Activated T-cell treated with anti-CD3 and anti-CD28 coated beads, Interleukin-2, amount 50 U/mL, for 24 hours (primary cell): ENCODE results near the gene YIF1B.

Experiments
- DNase-seq: peaks from one replicate; pipeline ENCODE4 v3.0.0-alpha.2; 2020
- H3K27ac Mint-ChIP-seq: 2 replicates; pipeline ENCODE4 v1.8.0; 2020; ENCODE audit warnings: mild to moderate bottlenecking, mixed read lengths
- H3K27me3 Mint-ChIP-seq: 2 replicates; pipeline ENCODE4 v1.8.0; 2020; ENCODE audit warnings: mixed read lengths
- H3K36me3 Mint-ChIP-seq: 2 replicates; pipeline ENCODE4 v1.8.0; 2020; ENCODE audit warnings: low read depth, mixed read lengths
- H3K4me1 Mint-ChIP-seq: 2 replicates; pipeline ENCODE4 v1.8.0; 2020; ENCODE audit warnings: low read depth, mixed read lengths
- H3K4me3 Mint-ChIP-seq: 2 replicates; pipeline ENCODE4 v1.8.0; 2020; ENCODE audit warnings: mild to moderate bottlenecking, moderate library complexity, mixed read lengths
- H3K9me3 Mint-ChIP-seq: 2 replicates; pipeline ENCODE4 v1.8.0; 2020; ENCODE audit warnings: mixed read lengths

Gene YIF1B

DNA sequence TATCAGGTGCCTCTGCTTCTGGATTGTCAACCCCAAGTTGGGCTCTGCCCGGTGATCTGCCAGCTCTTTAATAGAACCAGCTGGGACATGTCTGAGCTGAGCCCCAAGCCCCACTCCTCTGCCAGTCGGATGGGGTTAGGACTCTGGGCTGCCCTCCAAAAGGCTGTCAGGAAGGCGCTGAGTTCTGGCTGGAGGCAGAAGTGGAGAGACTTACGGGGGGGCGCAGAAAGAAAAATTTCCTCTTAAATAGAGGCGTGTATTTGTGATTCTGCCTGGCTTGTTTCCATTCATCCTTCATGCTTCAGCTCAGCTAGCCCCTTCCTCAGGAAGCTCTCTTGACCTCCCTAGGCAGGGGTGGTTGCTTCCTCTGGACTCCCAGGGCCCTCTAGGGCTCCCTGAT lies 2.9 kb upstream of the YIF1B start:
- Mint-ChIP-seq H3K9me3 (no peaks in the 10 kb centered on the region), H3K27ac (no peak overlapping the region), H3K4me3 (peak overlapping the region; percentile 83), H3K36me3 (peaks cover 9% of the 10 kb centered on the region), H3K27me3 (no peaks in the 10 kb centered on the region), H3K4me1 (peaks cover 59% of the 10 kb centered on the region)
- DNase-seq = no peak

GRCh38 chr19:38317104-38317612 lies 1.4 kb upstream of the YIF1B start:
- Mint-ChIP-seq H3K27ac (peak overlapping the region; percentile 92), H3K4me1 (peaks cover 62% of the 10 kb centered on the region), H3K36me3 (peaks cover 6% of the 10 kb centered on the region), H3K9me3 (no peaks in the 10 kb centered on the region), H3K27me3 (no peaks in the 10 kb centered on the region), H3K4me3 (peak overlapping the region; percentile 77)
- peak; percentile 51 for DNase-seq

- Mint-ChIP-seq H3K27ac (peak overlapping the region; percentile 92), H3K9me3 (no peaks in the 10 kb centered on the region), H3K36me3 (peaks cover 6% of the 10 kb centered on the region), H3K4me3 (peak overlapping the region; percentile 77), H3K27me3 (no peaks in the 10 kb centered on the region), H3K4me1 (peaks cover 56% of the 10 kb centered on the region)
- DNase-seq = no peak
These were observed 825 bp upstream of the YIF1B start for GRCh38 chr19:38316477-38317067.

GRCh38 chr19:38310986-38311385 lies 4.8 kb downstream of the YIF1B start:
- H3K36me3 Mint-ChIP-seq = peaks cover 39% of the 10 kb centered on the region
- no peak overlapping the region for H3K27ac Mint-ChIP-seq
- H3K4me1 Mint-ChIP-seq = peaks cover 16% of the 10 kb centered on the region
- no peak overlapping the region for H3K4me3 Mint-ChIP-seq
- no peaks in the 10 kb centered on the region for H3K27me3 Mint-ChIP-seq
- no peak for DNase-seq
- H3K9me3 Mint-ChIP-seq = no peaks in the 10 kb centered on the region

DNA sequence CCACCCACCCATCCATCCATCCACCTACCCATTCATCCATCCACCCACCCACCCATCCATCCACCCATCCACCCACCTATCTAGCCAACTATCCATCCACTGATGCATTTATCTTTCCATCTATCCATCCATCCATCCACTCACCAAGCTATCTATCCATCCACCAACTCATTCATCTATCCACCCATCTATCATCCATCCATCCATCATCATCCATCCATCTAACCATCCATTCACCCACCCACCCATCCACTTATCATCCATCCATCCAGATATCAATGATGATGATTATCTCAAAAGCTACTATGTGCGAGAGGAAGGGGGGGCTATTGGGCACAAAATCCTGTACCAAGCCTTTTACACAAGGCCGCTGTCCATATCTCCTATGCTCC lies 5.5 kb downstream of the YIF1B start:
- H3K36me3 Mint-ChIP-seq = peaks cover 44% of the 10 kb centered on the region
- H3K4me1 Mint-ChIP-seq = peaks cover 14% of the 10 kb centered on the region
- H3K9me3 Mint-ChIP-seq = no peaks in the 10 kb centered on the region
- H3K4me3 Mint-ChIP-seq = no peak overlapping the region
- no peak overlapping the region for H3K27ac Mint-ChIP-seq
- no peak for DNase-seq
- no peaks in the 10 kb centered on the region for H3K27me3 Mint-ChIP-seq

- no peaks in the 10 kb centered on the region for H3K9me3 Mint-ChIP-seq
These were observed 6.0 kb downstream of the YIF1B start for GRCh38 chr19:38309615-38310278.

GRCh38 chr19:38308926-38309614 lies 6.7 kb downstream of the YIF1B start:
- no peak for DNase-seq
- no peak overlapping the region for H3K4me3 Mint-ChIP-seq
- peaks cover 9% of the 10 kb centered on the region for H3K4me1 Mint-ChIP-seq
- no peak overlapping the region for H3K27ac Mint-ChIP-seq
- H3K27me3 Mint-ChIP-seq = no peaks in the 10 kb centered on the region
- no peaks in the 10 kb centered on the region for H3K9me3 Mint-ChIP-seq
- peaks cover 42% of the 10 kb centered on the region for H3K36me3 Mint-ChIP-seq

More at GRCh38 chr19:38309615-38310278, 6.0 kb downstream of the YIF1B start:
- H3K36me3 Mint-ChIP-seq = peaks cover 42% of the 10 kb centered on the region
- no peak overlapping the region for H3K27ac Mint-ChIP-seq
- no peak for DNase-seq
- H3K4me1 Mint-ChIP-seq = peaks cover 11% of the 10 kb centered on the region
- H3K27me3 Mint-ChIP-seq = no peaks in the 10 kb centered on the region
- no peak overlapping the region for H3K4me3 Mint-ChIP-seq

DNA sequence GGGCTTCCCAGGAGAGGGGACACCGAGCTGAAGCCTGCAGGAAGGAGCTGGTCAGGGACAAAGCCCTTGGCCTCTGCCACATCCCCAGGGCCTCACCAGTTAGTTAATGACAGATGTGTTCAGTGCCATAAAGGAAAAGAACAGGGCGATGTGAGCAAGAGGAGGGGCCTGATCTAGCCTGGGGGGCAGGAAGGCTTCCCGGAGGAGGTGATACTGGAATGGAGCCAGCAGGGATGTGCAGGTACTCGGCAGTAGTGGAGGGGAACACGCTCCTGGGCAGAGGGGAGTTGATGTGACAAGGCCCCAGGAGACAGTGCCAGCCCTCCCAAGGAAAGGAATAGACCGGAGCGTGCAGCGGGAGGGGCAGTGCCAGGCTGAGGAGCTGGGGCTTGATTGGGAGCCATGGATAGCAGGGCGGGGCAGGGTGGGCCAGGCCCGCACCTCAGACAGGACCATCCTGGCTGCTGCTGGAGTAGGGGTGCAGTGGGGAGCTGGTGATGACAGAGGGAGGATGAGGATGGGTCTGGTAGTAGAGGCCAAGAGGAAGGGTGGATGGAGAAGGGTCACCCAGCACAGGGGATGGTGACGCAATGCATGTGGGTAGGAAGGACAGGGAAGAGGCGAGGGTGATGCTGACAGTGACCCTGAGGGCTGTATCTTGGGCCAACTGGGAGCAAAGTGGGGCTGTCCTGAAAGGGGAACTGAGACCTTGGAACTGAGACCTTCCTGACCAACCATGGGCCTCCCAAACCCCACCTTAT lies 7.6 kb downstream of the YIF1B start:
- Mint-ChIP-seq H3K27me3 (no peaks in the 10 kb centered on the region), H3K4me3 (no peak overlapping the region), H3K36me3 (peaks cover 43% of the 10 kb centered on the region), H3K9me3 (no peaks in the 10 kb centered on the region), H3K27ac (no peak overlapping the region), H3K4me1 (peaks cover 5% of the 10 kb centered on the region)
- no peak for DNase-seq

DNA sequence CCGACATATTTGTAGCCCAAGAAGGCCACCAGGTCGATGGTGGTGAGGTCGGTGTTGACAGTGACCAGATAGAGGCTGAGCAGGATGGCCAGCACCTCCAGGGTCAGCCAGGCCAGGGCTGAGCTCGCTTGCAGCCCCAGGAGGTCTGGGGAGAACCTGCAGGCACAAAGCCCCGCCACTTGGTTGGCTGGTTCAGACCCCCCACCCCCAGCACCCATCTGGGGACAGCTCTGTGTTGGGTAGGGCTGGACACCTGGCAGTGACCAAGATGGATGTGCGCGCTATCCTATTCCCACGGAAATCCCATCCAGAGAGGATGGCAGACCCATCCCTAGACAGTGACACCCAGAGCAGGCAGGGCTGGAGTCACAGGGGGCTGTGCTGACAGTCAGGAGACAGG lies 8.2 kb downstream of the YIF1B start:
- Mint-ChIP-seq H3K27ac (no peak overlapping the region), H3K27me3 (no peaks in the 10 kb centered on the region), H3K4me1 (peaks cover 4% of the 10 kb centered on the region), H3K9me3 (no peaks in the 10 kb centered on the region), H3K36me3 (peaks cover 43% of the 10 kb centered on the region), H3K4me3 (no peak overlapping the region)
- DNase-seq = no peak

GRCh38 chr19:38307076-38307475 lies 8.7 kb downstream of the YIF1B start:
- H3K4me1 Mint-ChIP-seq = peaks cover 1% of the 10 kb centered on the region
- no peaks in the 10 kb centered on the region for H3K9me3 Mint-ChIP-seq
- no peaks in the 10 kb centered on the region for H3K27me3 Mint-ChIP-seq
- no peak overlapping the region for H3K4me3 Mint-ChIP-seq
- H3K27ac Mint-ChIP-seq = no peak overlapping the region
- DNase-seq = no peak
- peaks cover 43% of the 10 kb centered on the region for H3K36me3 Mint-ChIP-seq

- no peak overlapping the region for H3K4me3 Mint-ChIP-seq
- peaks cover 41% of the 10 kb centered on the region for H3K36me3 Mint-ChIP-seq
- H3K27ac Mint-ChIP-seq = no peak overlapping the region
- DNase-seq = no peak
- no peaks in the 10 kb centered on the region for H3K27me3 Mint-ChIP-seq
- H3K4me1 Mint-ChIP-seq = no peaks in the 10 kb centered on the region
- no peaks in the 10 kb centered on the region for H3K9me3 Mint-ChIP-seq
These were observed 9.5 kb downstream of the YIF1B start for GRCh38 chr19:38306236-38306635.

GRCh38 chr19:38304866-38305429 lies 10.8 kb downstream of the YIF1B start:
- no peak overlapping the region for H3K4me3 Mint-ChIP-seq

GRCh38 chr19:38304352-38304865 lies 11.3 kb downstream of the YIF1B start:
- no peaks in the 10 kb centered on the region for H3K9me3 Mint-ChIP-seq
- no peaks in the 10 kb centered on the region for H3K4me1 Mint-ChIP-seq
- no peak overlapping the region for H3K27ac Mint-ChIP-seq
- DNase-seq = no peak
- H3K27me3 Mint-ChIP-seq = no peaks in the 10 kb centered on the region
- H3K4me3 Mint-ChIP-seq = no peak overlapping the region
- peaks cover 39% of the 10 kb centered on the region for H3K36me3 Mint-ChIP-seq

More at GRCh38 chr19:38304866-38305429, 10.8 kb downstream of the YIF1B start:
- no peak for DNase-seq
- Mint-ChIP-seq H3K36me3 (peaks cover 41% of the 10 kb centered on the region), H3K4me1 (no peaks in the 10 kb centered on the region), H3K27ac (no peak overlapping the region), H3K27me3 (no peaks in the 10 kb centered on the region), H3K9me3 (no peaks in the 10 kb centered on the region)
